NT2/D1 (cell line): ENCODE results near the gene CDK5RAP2.

Experiments
- SUZ12 ChIP-seq: IDR thresholded peaks from 2 replicates; pipeline ENCODE4 v1.6.1; 2011; ENCODE audit not compliant: insufficient read length, insufficient read depth; ENCODE audit errors: extremely low read depth
- YY1 ChIP-seq: IDR thresholded peaks from 2 replicates; pipeline ENCODE4 v1.6.1; 2011; ENCODE audit not compliant: insufficient read length, insufficient read depth
- ZNF274 ChIP-seq: IDR thresholded peaks from 2 replicates; pipeline ENCODE4 v1.6.1; 2011; ENCODE audit warnings: mild to moderate bottlenecking, low read depth, low read length

DNA sequence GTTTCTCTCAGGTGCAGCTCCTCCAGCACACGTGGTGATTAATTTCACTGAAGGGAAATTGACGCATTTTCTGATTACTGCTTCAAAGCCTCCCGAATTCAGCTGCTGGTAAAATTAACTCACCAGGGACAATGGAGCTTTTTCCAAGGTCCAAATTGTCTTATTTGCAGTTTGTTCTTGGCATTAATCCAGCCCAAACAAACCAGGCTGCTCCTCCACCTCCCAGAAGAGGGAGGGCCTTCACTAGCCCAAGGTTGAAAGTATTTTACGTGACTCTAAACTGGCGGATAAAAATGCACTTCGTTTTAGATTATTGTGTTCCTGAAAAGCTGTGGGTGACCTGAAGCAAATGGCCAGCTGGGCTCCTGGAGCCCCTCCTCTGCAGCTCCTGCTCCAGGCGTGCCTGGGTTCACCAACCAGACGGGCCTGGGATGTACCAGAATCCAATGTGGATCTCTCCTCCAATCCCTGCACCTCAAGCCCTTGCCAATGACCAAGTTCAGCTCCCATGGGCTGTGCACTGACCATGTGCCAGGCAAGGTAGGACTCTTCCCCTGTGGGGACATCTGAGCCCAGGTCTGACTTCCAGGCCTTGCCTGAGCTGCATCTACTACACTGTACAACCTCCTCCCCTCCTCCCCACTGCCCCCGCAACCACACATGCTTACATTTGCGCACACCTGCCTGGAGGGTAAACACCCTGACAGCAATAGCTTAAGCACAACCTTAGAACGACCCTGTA lies 193.4 kb downstream of the CDK5RAP2 start:
- TF ChIP-seq YY1: no peak
- TF ChIP-seq SUZ12: no peak
- no peak for TF ChIP-seq ZNF274
